NCI-H345 treated with DMSO at 0.1 percent for 48 hours (cell line): Measurements from ENCODE around the gene TNFRSF6B.

Experiments
- DNase-seq: peaks from one replicate; lab custom pipeline; 2025; ENCODE audit not compliant: unreplicated experiment; lab: John Stamatoyannopoulos, UW

The TNFRSF6B gene

GRCh38 chr20:63682384-63683139 is 13.9 kb upstream of the TNFRSF6B start:
- DNase-seq: no peak

GRCh38 chr20:63685269-63686026 is 11.0 kb upstream of the TNFRSF6B start:
- no peak for DNase-seq

GRCh38 chr20:63686094-63686491 is 10.4 kb upstream of the TNFRSF6B start:
- DNase-seq: no peak

- DNase-seq: no peak
Measured at GRCh38 chr20:63686492-63687321, 9.7 kb upstream of the TNFRSF6B start.

GRCh38 chr20:63687419-63688178 is 8.9 kb upstream of the TNFRSF6B start:
- no peak for DNase-seq

- no peak for DNase-seq
Measured at GRCh38 chr20:63688228-63689045, 8.0 kb upstream of the TNFRSF6B start.

- no peak for DNase-seq
Measured at GRCh38 chr20:63689046-63690002, 7.1 kb upstream of the TNFRSF6B start.

GRCh38 chr20:63690003-63690897 is 6.2 kb upstream of the TNFRSF6B start:
- DNase-seq: no peak

- no peak for DNase-seq
Measured at GRCh38 chr20:63690898-63691710, 5.3 kb upstream of the TNFRSF6B start.

- no peak for DNase-seq
Measured at GRCh38 chr20:63691711-63692435, 4.6 kb upstream of the TNFRSF6B start.

GRCh38 chr20:63692436-63693082 is 3.9 kb upstream of the TNFRSF6B start:
- no peak for DNase-seq

- DNase-seq: no peak
Measured at GRCh38 chr20:63693083-63693732, 3.2 kb upstream of the TNFRSF6B start.

GRCh38 chr20:63693733-63694583 is 2.5 kb upstream of the TNFRSF6B start:
- no peak for DNase-seq
